NCI-H2196 treated with DMSO at 0.1 percent for 48 hours (cell line): ENCODE data around the gene MRTFA.
"Not testable (repeated sequence)": the region's sequence is repeated elsewhere in the genome, so short reads cannot be mapped to it uniquely, and the experiment has no call there.

ENCODE experiments used
- DNase-seq: peaks from one replicate; lab custom pipeline; 2025; ENCODE audit not compliant: unreplicated experiment; lab: John Stamatoyannopoulos, UW

MRTFA gene

DNA sequence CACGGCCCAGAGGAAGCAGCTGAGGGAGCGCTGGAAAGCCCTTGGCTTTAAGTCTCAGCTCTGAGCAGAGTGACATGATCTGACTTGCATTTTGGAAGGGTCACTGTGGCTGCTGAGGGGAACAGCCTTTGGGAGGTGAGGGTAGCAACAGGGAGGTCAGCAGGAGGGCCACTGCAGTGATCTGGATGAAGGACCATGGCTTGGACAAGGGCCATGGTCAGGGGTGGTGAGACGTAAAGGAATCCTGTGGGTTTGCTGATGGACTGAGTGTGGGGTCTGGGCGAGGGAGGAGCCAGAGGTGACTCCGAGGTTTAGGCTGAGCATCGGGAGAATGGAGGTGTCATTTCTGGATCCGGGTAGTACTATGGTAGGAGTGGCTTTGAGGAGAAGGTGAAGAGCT is 232.9 kb downstream of the MRTFA start:
- DNase-seq, result no peak

DNA sequence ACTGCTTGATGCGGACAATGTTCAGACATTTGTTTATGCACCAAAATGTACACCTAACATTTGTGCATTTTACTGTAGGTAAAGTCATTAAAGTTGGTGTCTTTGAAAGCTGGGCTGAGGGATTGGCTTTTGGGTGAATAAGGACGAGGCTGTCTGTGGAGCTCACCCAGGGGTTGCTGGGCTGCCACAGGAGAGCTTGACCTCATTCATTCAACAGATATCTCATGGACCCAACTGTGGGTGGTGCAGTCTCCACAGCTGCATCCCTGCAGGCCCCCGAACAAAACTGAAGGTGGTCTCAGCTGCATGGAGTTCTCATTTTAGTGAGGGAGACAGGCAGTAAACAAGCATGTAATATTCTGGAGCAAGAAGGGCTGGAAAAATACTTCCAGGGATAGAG is 233.4 kb downstream of the MRTFA start:
- no peak for DNase-seq

- DNase-seq, result no peak
These were observed 234.5 kb downstream of the MRTFA start for GRCh38 chr22:40401981-40402406.

GRCh38 chr22:40401532-40401931 is 235.0 kb downstream of the MRTFA start:
- no peak for DNase-seq

DNA sequence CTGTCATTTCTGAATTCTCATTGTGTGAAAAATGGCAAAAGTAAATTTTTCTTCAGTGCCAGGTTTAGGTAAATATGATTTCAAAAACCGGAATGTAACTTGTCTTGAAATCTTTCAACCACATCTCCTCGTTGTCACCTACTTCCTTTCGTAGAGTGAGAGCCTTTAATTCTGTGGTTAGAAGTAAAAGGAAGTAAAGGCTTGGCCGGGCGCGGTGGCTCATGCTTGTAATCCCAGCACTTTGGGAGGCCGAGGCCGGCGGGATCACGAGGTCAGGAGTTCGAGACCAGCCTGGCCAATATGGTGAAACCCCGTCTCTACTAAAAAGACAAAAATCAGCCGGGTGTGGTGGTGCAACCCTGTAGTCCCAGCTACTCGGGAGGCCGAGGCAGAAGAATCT is 236.4 kb downstream of the MRTFA start:
- DNase-seq, result no peak

- no peak for DNase-seq
These were observed 236.9 kb downstream of the MRTFA start for GRCh38 chr22:40399621-40400020.

GRCh38 chr22:40397396-40397795 is 239.1 kb downstream of the MRTFA start:
- DNase-seq, result no peak

DNA sequence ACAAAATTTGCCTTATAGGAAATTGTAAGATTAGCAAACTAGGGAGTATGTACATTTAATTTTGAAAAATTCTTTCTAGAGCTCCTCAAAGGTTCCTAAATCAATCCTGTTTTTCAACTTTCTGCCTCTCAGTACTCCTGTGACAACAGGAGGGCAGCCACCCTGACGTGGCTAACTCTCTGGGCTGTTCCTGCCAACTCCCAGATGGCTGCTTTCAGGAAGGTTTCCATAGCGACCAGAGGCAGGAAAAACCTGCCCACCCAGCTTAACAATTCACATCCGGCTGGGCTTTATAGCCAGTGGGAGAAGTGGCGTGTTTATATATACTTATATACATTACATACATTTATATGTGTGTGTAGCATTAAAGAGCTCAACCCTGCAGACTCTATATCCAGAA is 239.6 kb downstream of the MRTFA start:
- DNase-seq, result peak; percentile 22

DNA sequence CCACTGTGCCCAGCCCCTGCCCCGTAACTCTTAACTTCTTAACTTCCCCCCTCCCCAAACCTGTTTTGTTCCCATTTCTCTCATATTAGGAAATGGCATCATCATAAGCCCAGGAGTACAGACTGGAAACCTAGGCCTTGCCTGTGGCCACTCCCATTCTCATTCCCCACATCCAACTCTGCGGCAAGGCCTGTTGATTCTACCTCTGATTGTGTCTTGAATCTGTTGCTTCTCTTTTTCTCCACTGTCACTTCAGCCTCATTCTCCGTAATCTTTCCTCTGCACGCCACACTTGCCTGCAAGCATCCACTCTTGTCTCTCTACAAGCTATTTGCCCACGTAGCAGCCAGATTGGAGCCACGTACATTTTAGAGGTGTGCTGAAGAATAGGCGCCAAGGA is 240.9 kb downstream of the MRTFA start:
- DNase-seq, result no peak

GRCh38 chr22:40394607-40395006 is 241.9 kb downstream of the MRTFA start:
- no peak for DNase-seq

GRCh38 chr22:40392618-40393017 is 243.9 kb downstream of the MRTFA start:
- DNase-seq, result no peak

DNA sequence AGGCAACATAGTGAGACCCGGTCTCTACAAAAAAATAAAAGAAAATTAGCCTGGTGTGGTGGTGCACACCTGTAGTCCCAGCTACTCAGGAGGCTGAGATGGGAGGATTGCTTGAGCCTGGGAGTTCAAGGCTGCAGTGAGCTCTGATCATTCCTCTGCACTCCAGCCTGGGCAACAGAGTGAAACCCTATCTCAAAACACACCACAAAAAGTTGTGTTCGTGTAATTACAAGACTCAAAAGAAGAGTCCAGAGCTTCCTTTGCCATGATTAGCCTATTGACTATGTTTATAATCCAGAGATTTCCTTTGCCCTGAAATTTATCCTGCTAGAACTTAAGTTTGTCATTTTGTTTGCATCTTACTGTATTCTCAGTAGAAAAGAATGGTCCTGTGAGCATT is 245.1 kb downstream of the MRTFA start:
- no peak for DNase-seq

DNA sequence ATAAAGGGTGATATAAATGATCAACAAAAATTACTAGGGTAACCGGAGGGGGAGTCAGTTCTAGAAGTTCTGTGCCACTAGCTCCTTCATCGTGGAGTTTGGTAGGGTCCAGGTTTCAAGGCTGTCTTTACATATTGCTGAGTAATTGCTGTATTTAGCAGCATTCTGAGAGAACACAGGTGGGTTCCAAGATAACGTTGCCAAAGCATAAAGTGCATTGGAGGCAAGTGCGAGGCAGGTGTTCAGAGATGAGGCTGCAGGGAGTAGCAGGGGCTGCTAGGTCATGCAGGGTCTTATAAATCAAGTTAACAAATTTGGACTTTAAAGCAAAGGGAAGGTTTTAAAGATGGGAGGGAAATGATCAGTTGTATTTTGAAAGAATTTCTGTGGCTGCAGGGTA is 248.3 kb downstream of the MRTFA start:
- DNase-seq, result no peak

DNA sequence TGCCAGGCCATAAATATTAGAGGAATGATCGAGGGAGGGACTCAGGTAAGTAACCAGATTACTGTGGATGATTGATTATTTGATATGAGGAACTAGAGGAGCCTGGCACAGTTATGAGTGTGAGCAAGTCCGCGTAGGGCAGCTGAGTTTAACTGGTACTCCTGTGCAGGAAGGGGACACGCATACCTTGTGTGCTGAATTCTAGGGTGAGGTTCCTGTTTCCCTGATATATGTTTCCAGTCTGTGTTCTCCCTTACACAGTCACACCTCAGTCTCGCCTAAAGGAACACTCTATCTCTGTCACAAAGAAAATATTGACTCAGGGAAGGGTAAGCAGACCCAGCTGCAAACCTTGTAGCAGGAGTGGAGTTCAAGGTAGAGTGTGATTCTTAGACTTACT is 248.8 kb downstream of the MRTFA start:
- no peak for DNase-seq

DNA sequence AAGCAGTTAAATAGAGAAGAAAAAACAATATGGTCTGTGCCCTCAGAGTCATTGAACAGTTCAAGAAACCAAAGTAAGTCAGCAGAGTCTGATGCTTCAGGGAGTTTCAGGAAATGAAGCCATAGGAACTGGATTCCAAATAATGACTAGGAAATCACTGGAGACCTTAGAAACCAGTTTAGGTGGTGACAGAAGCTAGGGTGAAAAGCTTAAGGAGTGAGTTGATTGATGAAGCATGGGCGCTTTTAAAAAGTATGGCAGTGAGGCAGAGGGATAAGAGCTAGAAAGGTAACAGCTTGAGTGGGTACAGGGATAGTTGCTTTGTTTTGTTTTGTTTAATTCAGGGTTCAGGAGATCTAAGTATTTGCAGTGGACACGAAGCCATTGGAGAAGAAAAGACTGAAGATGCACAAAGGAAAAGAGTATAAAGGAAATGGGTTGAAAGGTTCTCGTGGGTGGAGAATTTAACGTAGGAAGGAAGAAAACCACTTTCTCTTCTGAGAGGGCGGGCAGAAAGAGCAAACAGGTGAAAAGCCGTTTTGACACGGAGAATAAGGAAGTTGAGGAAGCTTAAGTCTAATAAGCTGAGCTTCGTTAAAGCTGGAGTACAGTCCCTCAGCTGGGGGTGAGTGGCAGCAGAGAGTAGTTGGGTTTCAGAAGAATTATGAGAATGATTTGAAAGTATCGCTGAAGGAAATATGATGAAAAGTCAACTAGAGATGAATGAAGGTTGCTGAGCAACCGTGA is 251.3 kb downstream of the MRTFA start:
- DNase-seq, result no peak

GRCh38 chr22:40383905-40384304 is 252.6 kb downstream of the MRTFA start:
- DNase-seq, result no peak

- DNase-seq, result no peak
These were observed 255.1 kb downstream of the MRTFA start for GRCh38 chr22:40381461-40381860.

GRCh38 chr22:40378448-40378847 is 258.1 kb downstream of the MRTFA start:
- not testable (repeated sequence) for DNase-seq

DNA sequence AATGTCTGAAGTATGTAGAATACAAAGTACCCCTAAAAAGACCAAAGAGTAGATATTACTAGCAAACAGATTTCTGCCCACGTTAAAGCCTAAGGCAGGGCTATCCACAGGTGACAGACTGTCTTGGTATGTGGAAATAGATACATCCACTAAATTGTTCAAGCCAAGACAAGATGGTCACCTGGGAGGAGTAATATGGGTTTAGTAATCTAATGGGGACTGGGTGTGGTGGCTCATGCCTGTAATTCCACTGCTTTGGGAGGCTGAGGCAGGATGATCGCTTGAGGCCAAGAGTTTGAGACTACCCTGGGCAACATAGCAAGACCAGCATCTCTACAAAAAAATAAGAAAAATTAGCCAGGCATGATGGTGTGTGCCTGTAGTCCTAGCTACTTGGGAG is 258.6 kb downstream of the MRTFA start:
- DNase-seq, result no peak

GRCh38 chr22:40376149-40376548 is 260.4 kb downstream of the MRTFA start:
- DNase-seq, result no peak

DNA sequence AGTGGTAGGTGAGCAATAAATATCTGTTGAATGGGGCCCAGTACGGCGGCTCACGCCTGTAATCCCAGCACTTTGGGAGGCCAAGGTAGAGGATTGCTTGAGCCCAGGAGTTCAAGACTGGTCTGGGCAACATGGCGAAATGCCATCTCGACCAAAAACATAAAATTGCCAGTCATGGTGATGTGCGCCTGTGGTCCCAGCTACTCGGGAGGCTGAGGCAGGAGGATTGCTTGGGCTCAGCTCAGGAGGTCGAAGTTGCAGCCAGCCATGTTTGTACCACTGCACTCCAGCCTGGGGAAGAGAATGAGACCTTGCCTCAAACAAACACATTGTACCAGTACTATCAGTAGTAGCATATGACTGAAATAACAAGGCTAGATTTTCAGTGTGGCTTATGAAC is 262.0 kb downstream of the MRTFA start:
- DNase-seq, result no peak

- no peak for DNase-seq
These were observed 267.7 kb downstream of the MRTFA start for GRCh38 chr22:40368836-40369235.

DNA sequence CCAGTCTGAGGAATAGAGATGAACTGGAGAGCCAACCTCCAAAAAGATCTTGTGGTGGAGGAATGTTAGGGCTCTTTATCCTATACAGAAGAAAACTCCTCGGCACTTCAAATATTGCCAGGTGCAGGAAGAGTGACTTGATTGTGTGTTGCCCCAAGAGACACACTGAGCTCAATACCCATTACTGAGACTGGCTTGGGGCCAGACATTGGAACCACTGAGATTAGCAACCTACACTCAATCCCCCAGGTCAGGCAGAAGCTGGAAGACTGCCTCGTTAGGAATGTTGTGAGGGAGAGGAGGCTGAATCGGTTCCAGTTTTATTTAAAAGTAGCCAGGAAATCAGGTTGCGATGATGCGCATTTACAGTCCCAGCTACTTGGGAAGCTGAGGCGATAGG is 268.5 kb downstream of the MRTFA start:
- no peak for DNase-seq
